Measurements from ENCODE around the gene SLC19A1.

GRCh38 chr21:45491056-45491455 lies 51.2 kb downstream of the SLC19A1 start:
- TF ChIP-seq USF1 (IDR thresholded peaks at IDR 0.05): no peak
- TF ChIP-seq RAD21 (IDR thresholded peaks at IDR 0.05; ENCODE audit: low read depth): no peak
- no peak for TF ChIP-seq MAX (IDR thresholded peaks at IDR 0.05)
- TF ChIP-seq CREB1 (IDR thresholded peaks at IDR 0.05; ENCODE audit: low read depth): no peak
- no peak for TF ChIP-seq TAF1 (IDR thresholded peaks at IDR 0.05; ENCODE audit: low read depth)
- no peak for TF ChIP-seq NFIC (IDR thresholded peaks at IDR 0.05)
- no peak for TF ChIP-seq EP300 (IDR thresholded peaks at IDR 0.05; ENCODE audit: borderline replicate concordance)

Measured in Ishikawa (cell line).